Glomerular visceral epithelial cell (primary cell): ENCODE results near the gene GAL.
"Not testable (repeated sequence)": the region's sequence is repeated elsewhere in the genome, so short reads cannot be mapped to it uniquely, and the experiment has no call there.

Experiments used
- DNase-seq: peaks from one replicate; pipeline ENCODE4 v3.0.0-alpha.2; 2016; ENCODE audit errors: extremely low spot score

GAL gene, protein sequence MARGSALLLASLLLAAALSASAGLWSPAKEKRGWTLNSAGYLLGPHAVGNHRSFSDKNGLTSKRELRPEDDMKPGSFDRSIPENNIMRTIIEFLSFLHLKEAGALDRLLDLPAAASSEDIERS

DNA sequence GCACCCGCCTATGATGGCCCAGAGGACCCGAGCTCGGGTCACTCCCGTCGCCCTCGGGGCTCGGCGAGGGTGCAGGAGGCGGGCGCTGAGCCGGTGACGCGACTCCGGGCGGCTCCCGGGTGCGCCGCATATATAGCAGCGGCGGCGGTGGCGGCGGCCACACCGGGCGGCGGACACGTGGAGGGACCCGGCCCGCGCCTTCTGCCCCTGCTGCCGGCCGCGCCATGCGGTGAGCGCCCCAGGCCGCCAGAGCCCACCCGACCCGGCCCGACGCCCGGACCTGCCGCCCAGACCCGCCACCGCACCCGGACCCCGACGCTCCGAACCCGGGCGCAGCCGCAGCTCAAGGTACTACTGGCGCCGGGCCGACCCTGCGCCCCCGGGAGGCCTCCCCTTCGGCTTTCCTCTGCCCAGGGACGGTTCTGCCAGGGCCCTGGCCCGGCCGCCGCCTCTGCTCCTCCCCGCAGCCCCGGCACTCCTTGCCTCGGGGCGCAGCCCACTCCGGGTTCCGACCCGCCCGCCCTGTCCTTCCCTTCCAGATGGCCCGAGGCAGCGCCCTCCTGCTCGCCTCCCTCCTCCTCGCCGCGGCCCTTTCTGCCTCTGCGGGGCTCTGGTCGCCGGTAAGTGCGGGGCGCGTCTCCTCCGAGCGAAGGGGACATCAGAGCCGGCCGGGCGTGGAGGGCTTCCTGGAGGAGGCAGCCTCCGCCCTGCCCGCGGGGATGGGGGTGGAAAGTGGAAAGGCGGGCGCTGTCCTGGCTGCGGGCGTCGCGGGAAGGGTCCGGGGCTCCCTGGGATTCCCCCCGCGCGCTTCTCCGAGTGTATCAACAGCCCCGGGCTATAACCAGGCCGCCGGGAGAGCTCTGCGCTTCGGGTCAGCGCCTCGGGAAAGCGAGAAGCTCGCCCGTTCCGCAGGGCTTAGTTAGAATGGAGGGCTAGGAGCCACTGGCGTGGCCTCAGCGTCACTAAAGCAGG is at the start of gene GAL:
Gene GAL (plus strand): TSS at position 160 of the 972 bp plus-strand sequence. CDS start 380 bp downstream, at position 540.
- DNase-seq: no peak

DNA sequence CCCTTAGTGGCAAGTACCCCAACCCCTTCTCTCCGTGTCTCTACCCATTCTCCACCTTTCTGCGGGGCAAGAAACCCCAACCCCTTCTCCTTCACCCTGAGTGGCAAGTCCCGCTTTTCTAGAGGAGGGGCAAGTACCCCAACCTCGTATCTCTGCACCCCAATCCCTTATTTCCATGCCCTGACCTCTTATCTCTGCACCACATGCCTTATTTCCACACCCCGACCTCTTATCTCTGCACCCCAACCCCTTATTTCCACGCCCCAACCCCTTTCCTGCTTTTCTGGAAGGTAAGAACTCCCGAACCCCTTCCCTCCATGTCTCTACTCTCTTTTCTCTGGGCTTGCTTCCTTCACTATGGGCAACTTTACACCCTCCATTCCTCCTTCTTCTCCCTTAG is 49.7 kb upstream of the GAL start:
- DNase-seq: not testable (repeated sequence)

DNA sequence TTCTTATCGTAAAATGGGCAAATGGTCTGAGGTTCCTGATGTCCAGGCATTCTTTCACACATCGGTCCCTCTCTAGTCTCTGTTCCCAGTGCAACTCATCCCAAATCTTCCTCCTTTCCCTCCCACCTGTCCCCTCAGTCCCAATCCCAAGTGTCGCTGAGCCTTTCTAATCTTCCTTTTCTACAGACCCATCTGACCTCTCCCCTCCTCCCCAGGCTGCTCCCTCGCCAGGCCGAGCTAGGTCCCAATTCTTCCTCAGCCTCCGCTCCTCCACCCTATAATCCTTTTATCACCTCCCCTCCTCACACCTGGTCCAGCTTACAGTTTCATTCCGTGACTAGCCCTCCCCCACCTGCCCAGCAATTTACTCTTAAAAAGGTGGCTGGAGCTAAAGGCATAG is 49.2 kb upstream of the GAL start:
- not testable (repeated sequence) for DNase-seq

GRCh38 chr11:68635883-68636282 is 48.5 kb upstream of the GAL start:
- DNase-seq: not testable (repeated sequence)

GRCh38 chr11:68639322-68639721 is 45.0 kb upstream of the GAL start:
- not testable (repeated sequence) for DNase-seq

GRCh38 chr11:68641880-68642279 is 42.5 kb upstream of the GAL start:
- DNase-seq: no peak

- no peak for DNase-seq
Observed at GRCh38 chr11:68643585-68643984, 40.8 kb upstream of the GAL start.

GRCh38 chr11:68646832-68647231 is 37.5 kb upstream of the GAL start:
- DNase-seq: no peak

DNA sequence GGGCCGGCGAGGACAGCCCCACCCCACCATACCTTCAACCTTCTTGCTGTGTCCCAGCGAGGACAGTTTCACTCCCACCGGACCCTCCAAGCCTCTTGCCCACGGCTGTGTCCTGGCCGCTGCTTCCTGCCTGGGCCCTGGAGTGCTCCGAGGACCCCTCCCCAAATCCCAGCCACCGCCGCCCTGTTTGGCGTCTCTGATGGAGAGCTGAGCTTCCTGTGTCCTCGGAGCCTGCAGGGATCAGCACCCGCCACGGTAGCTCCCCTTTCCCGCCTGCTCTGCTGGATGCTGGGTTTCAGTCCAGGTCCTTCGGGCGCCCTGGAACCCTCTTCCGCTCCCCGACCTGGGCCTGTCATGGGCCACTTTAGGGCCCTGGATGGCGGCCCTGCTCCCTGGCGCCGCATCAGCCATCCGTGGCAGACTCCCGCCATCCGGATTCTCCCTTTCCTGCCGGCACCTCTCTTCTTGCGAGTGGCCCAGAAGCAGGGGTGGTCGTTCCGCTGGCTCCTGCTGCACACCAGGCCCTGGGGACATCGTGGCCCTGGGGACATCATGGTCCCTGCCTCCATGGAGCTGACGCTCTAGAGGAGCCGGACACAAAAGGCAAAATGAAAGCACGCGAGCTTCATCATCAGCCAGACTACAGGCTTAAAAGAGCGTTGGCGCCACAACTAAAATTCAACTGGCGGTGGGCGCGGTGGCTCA is 34.3 kb upstream of the GAL start:
- DNase-seq: no peak

GRCh38 chr11:68650801-68651200 is 33.5 kb upstream of the GAL start:
- no peak for DNase-seq

GRCh38 chr11:68651208-68651984 is 32.9 kb upstream of the GAL start:
- no peak for DNase-seq

GRCh38 chr11:68651985-68652682 is 32.2 kb upstream of the GAL start:
- DNase-seq: no peak

GRCh38 chr11:68652683-68653156 is 31.6 kb upstream of the GAL start:
- no peak for DNase-seq

- no peak for DNase-seq
Observed at GRCh38 chr11:68653486-68654430, 30.6 kb upstream of the GAL start.

DNA sequence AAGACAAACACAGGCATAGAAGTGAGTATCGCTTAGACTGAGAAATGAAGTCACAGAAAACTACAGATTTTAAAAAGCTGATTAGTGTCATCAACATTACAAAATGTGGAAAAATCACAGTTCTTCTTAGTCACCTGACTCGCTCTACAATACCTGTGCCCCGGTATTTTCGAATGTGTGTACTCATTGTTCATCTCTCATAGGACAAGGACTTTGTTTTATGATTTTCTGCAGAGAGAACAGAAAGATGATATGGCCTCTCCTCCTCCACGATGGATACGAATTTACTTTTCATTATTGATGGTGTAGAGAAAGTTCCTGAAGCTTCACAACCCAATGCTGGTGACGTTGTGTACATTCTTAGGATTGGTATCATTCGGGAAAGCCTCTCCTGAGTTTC is 29.4 kb upstream of the GAL start:
- DNase-seq: no peak

DNA sequence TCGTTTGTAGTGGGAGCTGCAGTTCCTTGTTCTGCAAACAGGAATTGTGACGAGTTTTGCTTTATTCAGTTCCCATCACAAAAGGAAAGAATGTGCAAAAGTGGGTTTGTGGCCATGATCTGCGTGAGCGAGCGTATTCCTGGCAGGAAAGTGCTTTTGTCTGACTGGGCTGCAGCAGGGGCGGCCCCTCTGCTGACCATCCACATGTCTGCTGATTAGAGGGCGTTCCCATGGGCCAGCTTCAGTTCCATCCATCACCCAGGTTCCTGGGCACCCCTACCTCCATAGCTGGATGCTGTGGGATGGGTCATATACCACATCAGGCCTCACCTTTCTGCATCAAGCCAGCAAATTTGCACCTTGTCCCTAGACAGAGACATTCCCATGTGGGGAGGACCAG is 28.9 kb upstream of the GAL start:
- no peak for DNase-seq

GRCh38 chr11:68655806-68656205 is 28.5 kb upstream of the GAL start:
- no peak for DNase-seq

DNA sequence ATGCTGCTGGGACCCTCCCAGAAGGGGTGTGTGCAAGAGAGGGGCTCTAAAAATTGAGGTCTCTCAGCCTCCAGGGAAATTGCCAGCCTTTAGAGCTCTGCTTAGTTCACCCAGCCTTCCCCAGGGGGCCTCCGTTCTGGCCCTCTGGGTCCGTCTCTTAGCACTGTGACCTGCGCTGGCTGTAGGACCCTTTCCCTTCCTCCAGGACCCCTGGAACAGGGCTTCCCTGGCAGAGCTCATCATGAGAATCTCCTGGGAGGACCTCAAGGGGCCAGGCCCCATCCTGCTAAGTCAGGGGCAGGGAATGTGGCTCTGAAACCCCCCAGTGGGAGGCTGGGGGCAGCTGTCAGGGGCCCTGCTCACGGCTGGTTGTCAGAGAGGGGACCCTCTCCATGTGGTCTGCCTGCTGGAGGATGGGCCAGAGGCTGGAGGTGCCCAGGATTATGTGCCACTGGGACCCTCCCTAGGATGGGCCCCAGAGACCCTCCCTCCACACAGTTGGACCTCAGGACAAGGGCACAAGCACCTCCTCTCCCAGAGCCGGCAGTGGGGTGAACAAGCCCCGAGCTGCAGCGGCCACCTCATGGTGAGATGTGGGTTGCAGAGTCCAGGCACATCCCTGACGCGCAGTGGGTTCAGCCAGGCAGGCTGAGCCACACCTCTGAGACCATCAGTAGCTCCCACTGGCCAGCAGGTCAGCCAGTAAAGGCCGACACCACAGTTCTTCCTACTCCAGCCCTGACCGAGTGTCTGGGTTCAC is 27.1 kb upstream of the GAL start:
- no peak for DNase-seq

DNA sequence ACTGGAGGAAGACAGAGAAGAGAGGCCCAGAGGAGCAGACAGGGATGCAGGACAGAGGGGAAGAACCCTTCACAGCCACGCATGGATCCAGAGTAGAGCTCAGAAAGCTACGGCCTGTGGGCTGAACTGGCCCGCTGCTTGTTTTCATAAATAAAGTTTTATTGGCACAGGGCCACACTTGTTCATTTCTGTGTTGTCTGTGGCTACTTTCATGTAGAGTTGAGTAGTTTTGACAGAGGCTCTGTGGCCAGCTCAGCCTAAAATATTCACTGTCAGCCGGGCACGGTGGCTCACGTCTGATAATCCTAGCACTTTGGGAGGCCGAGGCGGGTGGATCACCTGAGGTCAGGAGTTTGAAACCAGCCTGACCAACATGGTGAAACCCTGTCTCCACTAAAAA is 26.2 kb upstream of the GAL start:
- no peak for DNase-seq
